Thyroid gland (tissue), 4 donors: Measurements from ENCODE around the gene CHM.

Source experiments
- CTCF ChIP-seq, 6 experiments: fragments of 200-600 bp in 3 of 6; fragments of 450-650 bp in 3 of 6; sonication (generic) in 3 of 6; IDR thresholded peaks; one replicate each; pipeline ENCODE4 v1.5.1; 2016 to 2019; ENCODE audit warnings: antibody characterized with exemption in 6 of 6, mild to moderate bottlenecking in 2 of 6, inconsistent platforms in 1 of 6, moderate library complexity in 1 of 6
- POLR2A ChIP-seq, 2 donors: fragments of 450-650 bp; IDR thresholded peaks; one replicate each; pipeline ENCODE4 v1.6.1; 2017; ENCODE audit warnings: antibody characterized with exemption in 2 of 2, mild to moderate bottlenecking in 2 of 2, moderate library complexity in 1 of 2

DNA sequence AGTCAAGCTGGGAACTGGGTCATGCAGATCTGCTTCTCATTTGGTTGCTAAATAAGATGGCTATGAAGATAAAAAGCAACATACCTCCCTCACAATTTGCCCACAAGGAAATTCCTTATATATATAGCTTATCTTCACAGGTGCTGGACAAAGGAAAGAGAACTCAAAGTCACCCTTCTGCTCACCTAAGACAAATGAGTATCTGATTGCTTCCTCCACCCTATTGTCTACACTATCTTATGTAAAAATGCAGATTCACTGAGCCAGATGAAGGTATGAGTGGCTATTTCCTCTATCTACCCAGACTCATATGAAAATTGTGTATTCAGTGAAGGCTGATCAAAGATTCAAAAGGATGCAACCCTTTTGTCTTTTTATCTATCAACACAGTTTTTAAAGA, 50.8 kb downstream of the CHM start:
- no peak for TF ChIP-seq CTCF (IDR thresholded peaks at IDR 0.05)
- TF ChIP-seq POLR2A (IDR thresholded peaks at IDR 0.05): no peak
